ENCODE results near the gene NDOR1. TPM values are rescaled to one million over a fixed set of nuclear protein-coding genes. Genes with fewer than 3 reads are reported as not detected.
A peak's percentile ranks its signal among the peaks of the same experiment; 100 is the strongest.

Gene NDOR1
- total and polyA plus RNA-seq, 8 donors = 9.1 to 19.5 (median 11.1) TPM

DNA sequence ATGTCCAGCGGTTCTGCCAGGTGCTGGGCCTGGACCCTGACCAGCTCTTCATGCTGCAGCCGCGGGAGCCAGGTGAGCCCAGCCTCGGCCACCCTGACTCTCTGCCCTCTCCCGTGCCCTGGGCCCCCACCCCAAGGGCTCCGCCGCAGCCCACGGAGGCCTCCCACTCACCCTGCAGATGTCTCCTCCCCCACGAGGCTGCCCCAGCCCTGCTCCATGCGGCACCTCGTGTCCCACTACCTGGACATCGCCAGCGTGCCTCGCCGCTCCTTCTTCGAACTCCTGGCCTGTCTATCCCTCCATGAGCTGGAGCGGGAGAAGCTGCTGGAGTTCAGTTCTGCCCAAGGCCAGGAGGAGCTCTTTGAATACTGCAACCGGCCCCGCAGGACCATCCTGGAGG lies 9.1 kb downstream of the NDOR1 start:
- intact Hi-C loops (cut with DNase I) = no loop called here
- no peak for DNase-seq

DNA sequence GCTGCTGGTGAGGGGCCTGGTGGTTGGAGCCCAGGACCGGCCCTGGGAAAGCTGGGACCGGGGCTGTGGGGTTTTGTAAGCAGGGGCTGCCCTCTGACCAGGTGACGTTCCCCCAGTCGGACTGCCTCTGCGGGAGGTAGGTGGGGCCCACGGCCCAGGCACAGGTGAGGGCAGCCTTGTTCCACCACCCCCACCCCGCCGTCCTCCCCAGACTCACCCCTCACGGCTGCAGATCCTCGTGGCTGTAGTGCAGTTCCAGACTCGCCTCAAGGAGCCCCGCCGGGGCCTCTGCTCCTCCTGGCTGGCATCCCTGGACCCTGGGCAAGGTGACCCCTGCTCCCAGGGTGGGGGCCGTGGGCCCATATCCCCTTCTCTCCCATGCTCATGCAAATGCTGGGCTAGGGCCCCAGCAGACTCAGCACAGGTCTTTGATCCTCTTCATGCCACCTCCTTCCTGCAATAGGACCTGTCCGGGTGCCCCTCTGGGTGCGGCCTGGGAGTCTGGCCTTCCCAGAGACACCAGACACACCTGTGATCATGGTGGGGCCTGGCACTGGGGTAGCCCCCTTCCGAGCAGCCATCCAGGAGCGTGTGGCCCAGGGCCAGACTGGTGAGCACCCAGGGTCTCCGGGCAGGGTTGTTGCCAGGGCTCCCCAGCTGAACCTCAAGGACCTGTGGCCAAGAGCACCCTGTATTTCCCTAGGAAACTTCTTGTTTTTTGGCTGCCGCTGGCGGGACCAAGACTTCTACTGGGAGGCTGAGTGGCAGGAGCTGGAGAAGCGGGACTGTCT lies 9.9 kb downstream of the NDOR1 start:
- Histone ChIP-seq H3K9me3 (no peaks in the 10 kb centered on the region), H3K4me3 (no peak overlapping the region), H3K27ac (no peak overlapping the region), H3K27me3 (no peaks in the 10 kb centered on the region), H3K36me3 (peaks cover 0 to 36% of the 10 kb centered on the region in 2 donors), H3K4me1 (peaks cover 7 to 25% of the 10 kb centered on the region in 2 donors)
- intact Hi-C loops (cut with DNase I) = no loop called here
- TF ChIP-seq, protein P1, sequence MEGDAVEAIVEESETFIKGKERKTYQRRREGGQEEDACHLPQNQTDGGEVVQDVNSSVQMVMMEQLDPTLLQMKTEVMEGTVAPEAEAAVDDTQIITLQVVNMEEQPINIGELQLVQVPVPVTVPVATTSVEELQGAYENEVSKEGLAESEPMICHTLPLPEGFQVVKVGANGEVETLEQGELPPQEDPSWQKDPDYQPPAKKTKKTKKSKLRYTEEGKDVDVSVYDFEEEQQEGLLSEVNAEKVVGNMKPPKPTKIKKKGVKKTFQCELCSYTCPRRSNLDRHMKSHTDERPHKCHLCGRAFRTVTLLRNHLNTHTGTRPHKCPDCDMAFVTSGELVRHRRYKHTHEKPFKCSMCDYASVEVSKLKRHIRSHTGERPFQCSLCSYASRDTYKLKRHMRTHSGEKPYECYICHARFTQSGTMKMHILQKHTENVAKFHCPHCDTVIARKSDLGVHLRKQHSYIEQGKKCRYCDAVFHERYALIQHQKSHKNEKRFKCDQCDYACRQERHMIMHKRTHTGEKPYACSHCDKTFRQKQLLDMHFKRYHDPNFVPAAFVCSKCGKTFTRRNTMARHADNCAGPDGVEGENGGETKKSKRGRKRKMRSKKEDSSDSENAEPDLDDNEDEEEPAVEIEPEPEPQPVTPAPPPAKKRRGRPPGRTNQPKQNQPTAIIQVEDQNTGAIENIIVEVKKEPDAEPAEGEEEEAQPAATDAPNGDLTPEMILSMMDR (IDR thresholded peaks at IDR 0.05) = no peak
- ATAC-seq = no peak
- no peak for DNase-seq

More for the DNA sequence above, 9.1 kb downstream of the NDOR1 start:
- Histone ChIP-seq H3K27ac (no peak overlapping the region), H3K27me3 (no peaks in the 10 kb centered on the region), H3K4me1 (peaks cover 7 to 25% of the 10 kb centered on the region in 2 donors), H3K9me3 (no peaks in the 10 kb centered on the region), H3K36me3 (peaks cover 0 to 44% of the 10 kb centered on the region in 2 donors), H3K4me3 (no peak overlapping the region)
- TF ChIP-seq, protein P1 (IDR thresholded peaks at IDR 0.05) = no peak
- no peak for ATAC-seq

DNA sequence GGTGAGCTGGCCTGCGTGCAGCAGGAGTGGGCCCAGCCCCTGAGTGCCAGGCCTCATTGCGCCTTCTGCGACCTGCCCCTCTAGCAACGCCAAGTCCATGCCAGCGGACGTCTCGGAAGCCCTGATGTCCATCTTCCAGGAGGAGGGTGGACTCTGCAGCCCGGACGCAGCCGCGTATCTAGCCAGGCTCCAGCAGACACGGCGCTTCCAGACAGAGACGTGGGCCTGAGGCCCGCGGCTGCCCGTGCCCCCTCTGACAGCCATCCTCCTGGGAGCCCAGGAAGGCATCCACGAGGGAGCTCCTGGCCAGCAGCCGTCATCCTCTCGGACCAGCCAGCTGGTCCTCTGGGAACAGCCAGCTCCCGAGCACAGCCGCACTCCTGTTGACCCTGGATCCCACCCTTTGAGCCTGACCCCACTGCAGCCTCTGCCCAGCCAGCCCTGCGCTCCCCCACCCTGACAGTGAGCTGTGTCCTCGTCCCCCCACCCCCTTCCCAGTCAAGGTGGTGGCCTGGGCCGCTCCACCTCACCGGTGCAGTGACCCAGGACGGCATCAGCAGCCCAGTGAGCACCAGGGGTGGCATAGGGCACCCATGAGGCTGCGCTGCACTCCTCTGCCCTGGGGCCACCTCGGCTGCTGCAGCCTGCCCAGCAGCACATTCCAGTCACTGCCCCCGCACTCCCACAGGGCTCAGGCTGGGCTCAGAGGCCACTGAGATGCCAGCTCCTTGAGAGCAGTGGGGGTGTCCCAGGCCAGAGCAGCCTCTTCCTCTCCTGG lies 10.9 kb downstream of the NDOR1 start:
- ATAC-seq = no peak
- H3K4me3 ChIP-seq = no peak overlapping the region
- TF ChIP-seq, protein P1 (IDR thresholded peaks at IDR 0.05) = no peak
- H3K36me3 ChIP-seq = peaks cover 0 to 35% of the 10 kb centered on the region in 2 donors
- H3K9me3 ChIP-seq = no peaks in the 10 kb centered on the region
- no peak for DNase-seq
- intact Hi-C loops (cut with DNase I) = no loop called here
- H3K27ac ChIP-seq = no peak overlapping the region
- peaks cover 0 to 7% of the 10 kb centered on the region in 2 donors for H3K27me3 ChIP-seq
- H3K4me1 ChIP-seq = peaks cover 7 to 25% of the 10 kb centered on the region in 2 donors

DNA sequence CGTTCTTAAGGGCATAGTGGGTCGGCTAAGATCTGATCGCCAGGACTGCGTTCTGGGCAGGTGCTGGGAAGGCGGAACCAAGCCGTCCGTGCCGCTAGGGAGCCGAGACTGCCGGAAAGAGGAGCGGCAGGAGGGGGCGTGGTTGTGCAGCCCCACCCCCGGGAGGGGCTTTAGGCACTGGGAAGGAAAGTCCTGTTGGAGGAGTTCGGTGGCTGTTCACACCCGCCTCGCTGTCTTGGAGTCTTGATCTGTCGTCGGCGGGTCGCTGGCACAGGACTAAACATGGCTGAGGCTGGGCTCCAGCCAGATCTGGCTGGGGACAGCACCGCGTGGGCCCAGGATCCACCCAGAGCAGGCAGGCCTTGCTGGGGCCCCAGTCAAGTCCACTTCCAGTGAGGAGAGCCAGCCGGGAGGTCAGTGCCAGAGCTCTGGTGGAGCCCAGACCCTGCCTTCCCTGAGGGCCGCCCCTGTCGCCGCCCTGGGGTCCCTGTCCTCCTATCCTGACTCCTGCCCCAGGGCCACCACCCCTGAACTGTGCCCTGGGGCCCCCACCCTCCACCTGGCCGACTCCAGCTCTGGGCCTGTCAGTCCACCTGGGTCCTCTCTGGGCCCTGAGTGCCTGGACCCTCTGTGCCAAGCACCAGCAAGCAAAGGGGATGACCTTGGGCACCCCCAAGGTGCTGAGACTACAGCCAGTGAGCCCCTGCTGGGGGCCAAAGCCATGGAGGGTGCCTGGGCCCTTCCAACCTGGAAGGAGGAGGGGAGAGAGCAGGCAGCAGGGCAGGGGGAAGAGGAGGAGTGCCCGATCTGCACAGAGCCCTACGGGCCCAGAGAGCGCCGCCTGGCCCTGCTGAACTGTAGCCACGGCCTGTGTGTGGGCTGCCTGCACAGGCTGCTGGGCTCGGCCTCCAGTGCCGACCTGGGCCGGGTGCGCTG lies 12.0 kb downstream of the NDOR1 start:
- TF ChIP-seq, protein P1 (IDR thresholded peaks at IDR 0.05) = no peak
- Histone ChIP-seq H3K27me3 (peaks cover 0 to 16% of the 10 kb centered on the region in 2 donors), H3K4me1 (peaks cover 10 to 34% of the 10 kb centered on the region in 2 donors), H3K27ac (peak overlapping the region in 1 of 2 donors; percentile 44), H3K4me3 (peak overlapping the region in 1 of 2 donors; percentile 24), H3K9me3 (no peaks in the 10 kb centered on the region), H3K36me3 (peaks cover 0 to 35% of the 10 kb centered on the region in 2 donors)
- ATAC-seq (peak; percentile 85), DNase-seq (peak in 3 of 4 donors; percentile 54 to 91 (median 74))
- intact Hi-C loops (cut with DNase I) = no loop called here
